Activated CD8-positive, alpha-beta T cell treated with anti-CD3 and anti-CD28 coated beads, Interleukin-2, amount 10 ng/mL, durations not matched to agents 7 days and 5 days (primary cell): ENCODE results near the gene TSSC4. TPM values are rescaled to one million over a fixed set of nuclear protein-coding genes. Genes with fewer than 3 reads are reported as not detected.

Experiments used
- ATAC-seq: fragments of 150-1000 bp; cut with Tn5 transposase; one replicate; pipeline ENCODE4 v1.10.0; 2021; ENCODE audit warnings: moderate library complexity
- CTCF ChIA-PET: fragments of 350-600 bp; sonication (Branson Sonifier 250); formaldehyde crosslinking; loops from one replicate; lab custom pipeline; 2021; ENCODE audit warnings: antibody characterized with exemption; lab: Charles Lee
- POLR2A ChIA-PET: fragments of 350-600 bp; sonication (Branson Sonifier 250); formaldehyde crosslinking; loops from one replicate; lab custom pipeline; 2021; ENCODE audit warnings: antibody characterized with exemption; lab: Charles Lee
- DNase-seq: peaks from one replicate; pipeline ENCODE4 v3.0.0-alpha.2; 2020
- H3K27ac Mint-ChIP-seq: one replicate; pipeline ENCODE4 v1.8.0; 2021; ENCODE audit warnings: mild to moderate bottlenecking, mixed read lengths
- H3K27me3 Mint-ChIP-seq: one replicate; pipeline ENCODE4 v1.8.0; 2021; ENCODE audit warnings: low read depth, mixed read lengths
- H3K36me3 Mint-ChIP-seq: one replicate; pipeline ENCODE4 v1.8.0; 2021; ENCODE audit warnings: low read depth, mixed read lengths
- H3K4me1 Mint-ChIP-seq: one replicate; pipeline ENCODE4 v1.8.0; 2021; ENCODE audit warnings: low read depth, mixed read lengths
- H3K4me3 Mint-ChIP-seq: one replicate; pipeline ENCODE4 v1.8.0; 2021; ENCODE audit warnings: mild to moderate bottlenecking, mixed read lengths
- H3K9me3 Mint-ChIP-seq: one replicate; pipeline ENCODE4 v1.8.0; 2022; ENCODE audit warnings: mixed read lengths; ENCODE audit not compliant: insufficient read depth
- total RNA-seq, 2 experiments: library from RNA; stranded (reverse); gene quantifications; one replicate each; pipeline ENCODE4 v1.2.3, GENCODE V29; 2021

TSSC4 gene
- total RNA-seq, 2 experiments from 2014 or later = 45.3 to 49.4 TPM

DNA sequence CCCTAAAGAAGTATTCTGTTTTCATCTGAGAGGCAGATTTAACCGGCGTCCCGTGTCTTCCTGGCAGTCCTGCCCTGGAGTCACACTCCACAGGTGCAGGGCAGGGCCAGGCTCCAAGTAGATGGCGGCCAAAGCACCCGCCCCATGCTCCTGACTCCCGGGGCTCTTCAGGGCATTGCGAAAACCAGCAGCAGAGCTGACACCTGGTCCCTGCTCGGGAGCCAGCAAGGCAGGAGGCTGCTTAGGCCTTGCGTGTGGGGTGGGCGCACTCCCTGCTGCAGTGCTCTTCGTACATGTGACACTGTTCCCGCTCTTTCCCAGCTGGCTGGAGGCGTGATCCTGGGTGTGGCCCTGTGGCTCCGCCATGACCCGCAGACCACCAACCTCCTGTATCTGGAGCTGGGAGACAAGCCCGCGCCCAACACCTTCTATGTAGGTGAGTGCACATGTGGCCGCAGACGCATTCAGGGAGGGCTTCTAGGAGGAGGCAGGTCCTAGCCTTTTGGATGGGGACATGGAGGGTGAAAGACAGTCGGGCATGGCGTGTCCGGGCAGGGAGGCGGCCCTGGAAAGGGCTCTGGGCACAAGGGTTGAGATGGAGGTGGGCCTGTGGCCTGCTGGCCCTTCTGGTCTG is 10.3 kb upstream of the TSSC4 start:
- Mint-ChIP-seq H3K27me3 (no peaks in the 10 kb centered on the region), H3K36me3 (peaks cover 6% of the 10 kb centered on the region), H3K27ac (peak overlapping the region; percentile 73), H3K9me3 (no peaks in the 10 kb centered on the region), H3K4me3 (no peak overlapping the region), H3K4me1 (peaks cover 52% of the 10 kb centered on the region)
- CTCF ChIA-PET = interaction anchor here (1.1 to 1.8 kb wide), 3 partner anchors 10 to 85 kb away, joined by 3 to 6 read pairs (median 3); partner anchors contain the start of gene TSSC4
- ATAC-seq (no peak), DNase-seq (no peak)
- POLR2A ChIA-PET = interaction anchor here (1.0 to 4.1 kb wide), 2 partner anchors 9 to 10 kb away, joined by 3 to 36 read pairs; partner anchors contain the start of gene TSSC4

DNA sequence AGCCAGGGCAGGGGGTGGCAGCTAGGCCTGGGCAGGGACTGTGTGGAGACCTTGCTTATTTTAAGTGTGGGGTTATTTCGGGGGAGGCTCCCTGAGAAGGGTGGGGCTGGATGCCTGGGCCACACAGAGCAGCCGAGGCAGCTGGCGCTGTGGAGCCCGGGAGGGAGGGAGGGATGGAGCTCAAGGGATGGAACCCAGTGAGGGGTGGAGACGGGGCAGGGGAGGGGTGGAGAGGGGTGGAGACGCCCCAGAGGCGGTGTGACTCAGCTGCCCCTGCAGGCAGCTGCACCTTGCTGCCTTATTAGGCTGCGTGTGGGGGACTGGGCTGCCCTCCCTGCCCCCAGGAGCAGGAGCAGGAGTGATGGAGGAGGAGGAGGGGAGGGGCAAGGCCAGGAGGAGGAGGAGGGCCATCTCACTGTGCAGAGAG is 9.8 kb upstream of the TSSC4 start:
- H3K27me3 Mint-ChIP-seq = no peaks in the 10 kb centered on the region
- H3K36me3 Mint-ChIP-seq = peaks cover 6% of the 10 kb centered on the region
- peaks cover 46% of the 10 kb centered on the region for H3K4me1 Mint-ChIP-seq
- no peak overlapping the region for H3K4me3 Mint-ChIP-seq
- DNase-seq (no peak), ATAC-seq (no peak)
- H3K9me3 Mint-ChIP-seq = no peaks in the 10 kb centered on the region
- ChIA-PET CTCF (interaction anchor here (0.9 to 1.8 kb wide), 4 partner anchors 10 to 85 kb away, joined by 3 to 6 read pairs (median 3); partner anchors contain the start of gene TSSC4), POLR2A (interaction anchor here (1.0 kb wide), 1 partner anchor 9 kb away, joined by 3 read pairs; the partner anchor contains the start of gene TSSC4)
- peak overlapping the region; percentile 73 for H3K27ac Mint-ChIP-seq

DNA sequence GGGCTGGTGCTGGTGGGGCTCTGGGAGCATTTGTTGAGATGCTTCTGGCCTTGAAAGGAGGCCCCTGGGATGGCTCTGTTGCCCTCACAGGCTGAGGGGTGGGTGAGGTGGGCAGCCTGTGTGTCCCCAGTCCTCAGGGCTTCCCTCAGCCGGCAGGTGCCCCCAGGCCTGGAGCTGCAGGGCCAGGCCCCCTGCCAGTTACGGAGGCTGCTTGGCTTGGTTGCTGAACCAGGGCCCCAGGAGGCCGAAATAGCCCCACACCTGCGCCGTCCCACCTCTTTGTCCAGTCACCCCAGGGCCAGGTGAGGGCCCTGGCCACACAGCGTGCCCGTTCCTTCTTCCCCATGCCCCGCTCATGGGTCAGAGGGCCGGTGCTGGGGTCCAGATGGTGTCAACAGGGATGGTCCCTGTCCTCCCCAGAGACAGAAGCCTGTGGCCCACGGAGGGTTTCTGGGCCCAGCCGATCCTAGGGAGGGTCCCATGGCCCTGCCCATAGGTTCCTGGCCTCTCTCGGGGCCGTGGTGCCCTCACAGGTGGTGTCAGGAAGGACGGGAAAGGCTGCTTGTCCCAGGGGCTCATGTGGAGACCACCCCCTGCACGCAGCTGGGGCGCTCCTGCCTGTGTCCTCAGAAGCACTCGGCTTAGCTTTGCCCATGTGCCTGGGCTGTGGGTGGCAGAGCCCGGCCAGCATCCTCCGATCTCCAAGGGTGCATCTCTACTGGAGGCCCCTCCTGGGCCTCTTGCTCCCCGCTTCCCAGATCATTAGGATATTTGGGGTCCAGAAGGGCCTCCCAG is 9.2 kb upstream of the TSSC4 start:
- Mint-ChIP-seq H3K4me1 (peaks cover 40% of the 10 kb centered on the region), H3K9me3 (no peaks in the 10 kb centered on the region), H3K27ac (no peak overlapping the region), H3K36me3 (peaks cover 6% of the 10 kb centered on the region), H3K4me3 (no peak overlapping the region), H3K27me3 (no peaks in the 10 kb centered on the region)
- ATAC-seq (no peak), DNase-seq (no peak)
- POLR2A ChIA-PET = interaction anchor here (1.0 kb wide), 1 partner anchor 9 kb away, joined by 3 read pairs; the partner anchor contains the start of gene TSSC4
- CTCF ChIA-PET = interaction anchor here (0.9 kb wide), 1 partner anchor 86 kb away, joined by 3 read pairs; no protein-coding TSS in a partner anchor

DNA sequence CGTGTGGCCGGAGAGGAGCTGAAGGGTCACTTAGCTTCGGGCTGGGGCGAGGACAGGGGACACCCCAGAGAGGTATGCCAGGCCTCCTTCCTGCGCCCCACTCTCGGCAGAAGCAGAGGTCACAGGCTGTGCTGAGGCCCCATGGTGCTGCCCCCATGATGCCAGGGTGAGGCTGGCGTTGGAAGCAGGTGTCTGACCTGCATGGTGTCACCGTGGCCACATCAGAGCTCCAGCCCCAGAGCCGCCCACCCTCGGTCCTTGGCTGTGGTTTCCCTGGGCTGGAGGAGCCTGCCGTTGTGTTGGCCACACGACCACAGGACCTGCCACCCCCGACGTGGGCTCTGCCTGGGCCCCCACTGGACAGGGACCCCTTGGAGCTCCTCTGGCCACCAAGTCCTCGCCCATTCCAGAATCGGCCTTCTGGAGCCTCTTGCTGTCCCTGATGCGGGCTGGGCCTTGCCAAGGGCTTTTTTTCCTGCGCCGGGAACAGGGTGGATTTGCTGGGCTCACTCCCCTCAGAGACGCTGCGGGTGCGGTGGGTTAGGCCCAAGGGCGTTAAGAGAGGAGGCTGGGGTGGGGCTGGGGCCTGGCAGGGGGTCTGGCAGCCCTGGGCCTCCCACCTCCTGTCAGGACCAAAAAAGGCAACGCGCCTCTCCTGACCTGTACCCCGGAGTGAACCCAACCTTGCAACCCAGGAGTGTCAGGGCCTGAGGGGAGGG is 8.2 kb upstream of the TSSC4 start:
- ChIA-PET CTCF (no interaction called here), POLR2A (no interaction called here)
- Mint-ChIP-seq H3K27me3 (no peaks in the 10 kb centered on the region), H3K4me1 (peaks cover 31% of the 10 kb centered on the region), H3K27ac (no peak overlapping the region), H3K9me3 (no peaks in the 10 kb centered on the region), H3K36me3 (peaks cover 7% of the 10 kb centered on the region), H3K4me3 (no peak overlapping the region)
- DNase-seq (no peak), ATAC-seq (no peak)

DNA sequence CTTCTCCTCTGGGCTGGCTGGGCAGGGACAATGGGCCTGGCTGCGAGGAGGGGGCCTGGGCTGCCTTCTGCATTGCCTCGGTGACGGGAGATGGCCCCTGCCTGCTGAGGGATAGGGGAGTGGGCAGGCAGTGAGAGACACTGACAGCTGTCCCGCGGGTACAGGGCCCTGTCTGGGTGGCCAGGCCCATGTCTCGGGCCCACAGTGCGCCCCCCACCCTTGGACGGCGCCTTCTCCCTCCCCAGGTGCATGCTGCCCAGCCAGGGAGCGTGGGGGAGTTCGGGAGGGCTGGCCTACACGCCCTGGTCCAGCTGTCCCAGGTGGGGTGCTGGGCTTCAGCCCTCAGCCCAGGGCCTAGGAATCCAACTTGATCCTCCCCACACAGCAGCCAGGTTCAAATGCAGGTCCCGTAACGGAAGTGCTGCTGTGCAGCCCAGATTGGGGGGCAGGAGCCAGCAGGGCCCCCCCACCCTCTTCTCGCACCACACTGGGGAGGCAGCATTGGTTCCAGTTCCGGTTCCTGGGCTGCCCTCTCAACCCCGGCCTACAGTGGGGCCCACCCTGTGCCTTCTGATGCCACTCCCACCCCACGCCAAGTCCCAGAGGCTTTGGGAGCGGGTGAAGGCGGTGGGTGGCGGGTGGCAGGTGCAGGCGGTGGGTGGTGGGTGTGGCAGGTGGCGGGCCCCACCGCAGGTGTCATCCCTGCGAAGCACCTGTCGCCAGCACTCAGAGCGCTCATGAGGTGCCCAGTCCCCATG is 7.3 kb upstream of the TSSC4 start:
- ATAC-seq = no peak
- H3K27ac Mint-ChIP-seq = no peak overlapping the region

DNA sequence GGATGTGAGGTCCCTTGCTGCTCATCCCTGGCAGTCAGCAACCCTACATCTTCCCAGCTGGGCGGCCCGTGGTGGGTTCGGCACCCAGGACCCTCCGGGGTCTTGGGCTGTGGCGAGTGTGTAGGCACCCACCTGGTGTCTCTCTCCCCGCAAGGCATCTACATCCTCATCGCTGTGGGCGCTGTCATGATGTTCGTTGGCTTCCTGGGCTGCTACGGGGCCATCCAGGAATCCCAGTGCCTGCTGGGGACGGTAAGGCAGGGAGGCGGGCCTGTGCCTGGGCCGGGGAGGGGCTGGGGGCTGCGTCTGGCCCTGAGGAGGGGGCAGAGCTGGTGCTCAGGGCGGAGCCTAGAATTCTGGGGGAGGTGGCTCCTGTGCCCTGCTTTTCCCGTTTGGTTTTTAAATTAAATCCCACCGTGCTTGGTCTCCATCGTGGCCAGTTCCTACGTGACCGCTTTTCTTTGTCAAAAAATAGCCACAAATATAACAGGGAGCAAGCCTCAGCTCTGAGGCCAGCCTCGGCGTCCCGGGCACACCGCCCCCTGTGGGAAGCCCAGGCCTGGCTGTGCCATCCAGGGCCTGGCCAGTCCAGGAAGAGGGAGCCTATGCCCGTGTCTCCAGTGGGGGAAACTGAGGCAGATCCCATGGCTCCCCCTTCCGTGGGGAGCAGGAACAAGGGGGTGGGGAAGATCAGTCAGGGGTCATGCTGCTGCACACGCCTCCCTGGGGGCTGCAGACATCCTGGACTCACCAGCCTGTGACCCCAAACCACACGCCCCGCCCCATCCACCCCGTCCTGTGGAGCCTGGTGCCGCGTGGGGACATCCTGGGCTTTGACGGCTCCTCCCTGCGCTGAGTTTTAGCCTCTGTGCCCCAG is 6.4 kb upstream of the TSSC4 start:
- Mint-ChIP-seq H3K9me3 (no peaks in the 10 kb centered on the region), H3K4me3 (no peak overlapping the region), H3K27ac (peak overlapping the region; percentile 43), H3K36me3 (peaks cover 7% of the 10 kb centered on the region), H3K27me3 (no peaks in the 10 kb centered on the region), H3K4me1 (peaks cover 25% of the 10 kb centered on the region)
- POLR2A ChIA-PET = no interaction called here
- DNase-seq (peak; percentile 52), ATAC-seq (no peak)
- CTCF ChIA-PET = no interaction called here

More for the DNA sequence above, 7.3 kb upstream of the TSSC4 start:
- ChIA-PET POLR2A (no interaction called here), CTCF (no interaction called here)
- Mint-ChIP-seq H3K9me3 (no peaks in the 10 kb centered on the region), H3K4me1 (peaks cover 27% of the 10 kb centered on the region), H3K27me3 (no peaks in the 10 kb centered on the region), H3K36me3 (peaks cover 7% of the 10 kb centered on the region), H3K4me3 (no peak overlapping the region)
- no peak for DNase-seq

DNA sequence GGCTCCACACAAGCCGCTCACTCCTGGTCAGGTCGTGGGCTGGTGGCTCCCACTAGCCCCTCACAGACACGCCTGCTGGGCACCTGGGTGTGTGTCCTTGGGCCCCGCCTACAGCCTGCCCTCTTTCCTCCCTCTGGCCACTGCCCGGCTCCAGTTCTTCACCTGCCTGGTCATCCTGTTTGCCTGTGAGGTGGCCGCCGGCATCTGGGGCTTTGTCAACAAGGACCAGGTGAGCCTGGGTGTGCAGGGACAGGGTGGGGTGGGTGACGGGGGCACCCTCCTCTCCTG is 5.8 kb upstream of the TSSC4 start:
- Mint-ChIP-seq H3K4me1 (peaks cover 20% of the 10 kb centered on the region), H3K4me3 (no peak overlapping the region), H3K36me3 (peaks cover 7% of the 10 kb centered on the region), H3K27me3 (no peaks in the 10 kb centered on the region), H3K9me3 (no peaks in the 10 kb centered on the region), H3K27ac (peak overlapping the region; percentile 43)
- CTCF ChIA-PET = no interaction called here
- POLR2A ChIA-PET = no interaction called here
- no peak for DNase-seq
- no peak for ATAC-seq

DNA sequence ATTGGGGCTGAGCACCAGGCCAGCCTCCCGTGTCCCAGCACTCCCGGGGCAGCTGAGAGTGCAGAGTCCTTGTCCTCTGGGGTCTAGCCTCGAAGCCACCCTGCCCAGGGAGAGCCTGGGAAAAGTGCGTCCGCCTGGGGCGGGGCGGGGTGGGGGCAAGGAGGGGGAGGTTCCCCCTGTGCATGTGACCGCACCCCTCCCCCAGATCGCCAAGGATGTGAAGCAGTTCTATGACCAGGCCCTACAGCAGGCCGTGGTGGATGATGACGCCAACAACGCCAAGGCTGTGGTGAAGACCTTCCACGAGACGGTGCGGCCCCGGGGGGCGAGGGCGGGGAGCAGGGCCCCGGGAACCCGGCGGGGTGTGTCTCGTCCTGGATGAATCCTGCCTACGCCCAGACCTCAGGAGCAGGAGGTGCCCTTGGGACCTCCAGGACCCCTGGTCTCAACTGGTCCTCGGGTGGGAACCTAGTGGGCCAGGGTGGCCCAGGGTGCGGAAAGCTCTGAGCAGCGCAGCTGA is 5.3 kb upstream of the TSSC4 start:
- Mint-ChIP-seq H3K4me1 (peaks cover 17% of the 10 kb centered on the region), H3K9me3 (no peaks in the 10 kb centered on the region), H3K27ac (peak overlapping the region; percentile 43), H3K36me3 (peaks cover 7% of the 10 kb centered on the region), H3K27me3 (no peaks in the 10 kb centered on the region), H3K4me3 (no peak overlapping the region)
- DNase-seq (no peak), ATAC-seq (no peak)
- CTCF ChIA-PET = interaction anchor here (1.0 kb wide), 1 partner anchor 90 kb away, joined by 3 read pairs; no protein-coding TSS in a partner anchor
- POLR2A ChIA-PET = no interaction called here

DNA sequence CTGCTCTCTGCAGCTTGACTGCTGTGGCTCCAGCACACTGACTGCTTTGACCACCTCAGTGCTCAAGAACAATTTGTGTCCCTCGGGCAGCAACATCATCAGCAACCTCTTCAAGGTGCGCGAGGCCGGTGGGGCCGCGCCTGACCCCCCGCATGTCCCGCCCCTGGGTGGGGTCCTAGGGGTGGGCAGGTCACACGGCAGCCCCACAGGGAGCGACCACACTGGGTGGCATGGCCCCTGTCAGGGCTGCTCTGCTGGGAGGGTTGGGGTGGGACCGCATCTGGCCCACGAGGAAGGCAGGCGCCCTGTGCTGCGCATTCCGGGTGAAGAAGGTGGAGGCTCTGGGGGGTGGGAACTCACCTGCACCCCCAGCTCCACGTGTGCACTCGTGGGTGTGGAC is 4.7 kb upstream of the TSSC4 start:
- Mint-ChIP-seq H3K36me3 (peaks cover 3% of the 10 kb centered on the region), H3K27me3 (no peaks in the 10 kb centered on the region), H3K9me3 (no peaks in the 10 kb centered on the region), H3K4me1 (peaks cover 14% of the 10 kb centered on the region), H3K27ac (no peak overlapping the region), H3K4me3 (no peak overlapping the region)
- ChIA-PET CTCF (interaction anchor here (1.0 kb wide), 1 partner anchor 91 kb away, joined by 3 read pairs; no protein-coding TSS in a partner anchor), POLR2A (no interaction called here)
- no peak for ATAC-seq
- no peak for DNase-seq

DNA sequence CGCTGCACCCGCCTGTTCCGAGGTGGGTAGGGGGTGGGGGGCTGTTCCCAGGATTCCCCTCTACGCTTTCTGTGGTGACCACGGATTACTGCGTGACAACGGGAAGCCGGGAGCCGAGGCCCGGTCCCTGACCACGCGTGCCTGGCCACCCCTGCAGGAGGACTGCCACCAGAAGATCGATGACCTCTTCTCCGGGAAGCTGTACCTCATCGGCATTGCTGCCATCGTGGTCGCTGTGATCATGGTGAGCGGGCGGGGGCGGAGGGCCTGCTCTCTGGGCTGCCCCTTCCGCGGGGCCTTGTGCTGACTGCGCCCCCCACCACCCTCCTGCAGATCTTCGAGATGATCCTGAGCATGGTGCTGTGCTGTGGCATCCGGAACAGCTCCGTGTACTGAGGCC is 4.1 kb upstream of the TSSC4 start:
- Mint-ChIP-seq H3K4me3 (no peak overlapping the region), H3K9me3 (no peaks in the 10 kb centered on the region), H3K36me3 (peaks cover 5% of the 10 kb centered on the region), H3K27me3 (no peaks in the 10 kb centered on the region), H3K27ac (no peak overlapping the region), H3K4me1 (peaks cover 16% of the 10 kb centered on the region)
- ChIA-PET CTCF (no interaction called here), POLR2A (no interaction called here)
- no peak for DNase-seq
- no peak for ATAC-seq
